Thyroid gland (tissue), 4 donors: ENCODE measurements around the gene GK. TPM values are rescaled to one million over a fixed set of nuclear protein-coding genes. Genes with fewer than 3 reads are reported as not detected.

Experiments used
- DNase-seq, 2 donors: peaks; one replicate each; pipeline ENCODE4 v3.0.0-alpha.2; 2019
- H3K27ac ChIP-seq, 3 donors: fragments of 200-600 bp; sonication (generic); 1 replicate in 2 of 3; 2 replicates in 1 of 3; pipeline ENCODE4 v1.5.1; 2016 to 2019; ENCODE audit warnings: mild to moderate bottlenecking in 1 of 3, moderate library complexity in 1 of 3
- H3K27me3 ChIP-seq: fragments of 200-600 bp; sonication (generic); one replicate; pipeline ENCODE4 v1.5.1; 2019
- H3K36me3 ChIP-seq, 2 donors: fragments of 200-600 bp; sonication (generic); one replicate each; pipeline ENCODE4 v1.5.1; 2016 to 2019
- H3K4me1 ChIP-seq, 2 donors: fragments of 200-600 bp; sonication (generic); one replicate each; pipeline ENCODE4 v1.5.1; 2017 to 2019
- H3K4me3 ChIP-seq, 3 donors: fragments of 200-600 bp; sonication (generic); replicated peaks in 1 of 3; 1 replicate in 2 of 3; 2 replicates in 1 of 3; pipeline ENCODE4 v1.5.1; 2016; ENCODE audit warnings: mild to moderate bottlenecking in 1 of 3
- H3K9me3 ChIP-seq: fragments of 200-600 bp; sonication (generic); one replicate; pipeline ENCODE4 v1.5.1; 2017
- POLR2A ChIP-seq, 2 donors: fragments of 450-650 bp; IDR thresholded peaks; one replicate each; pipeline ENCODE4 v1.6.1; 2017; ENCODE audit warnings: antibody characterized with exemption in 2 of 2, mild to moderate bottlenecking in 2 of 2, moderate library complexity in 1 of 2
- WGBS, 2 donors: methylation state at CpG; one replicate each; pipeline ENCODE4 v1.1.5; 2017; 5-methylcytosine and 5-hydroxymethylcytosine counted together
- intact Hi-C: fragments of 100-400 bp; cut with DNase I; formaldehyde crosslinking; loops from one replicate; pipeline ENCODE4 v1.15.1; 2023
- total RNA-seq, 4 donors: library from RNA; depleted of rRNA; stranded (reverse); fragments of >200 nt; gene quantifications; one replicate each; pipeline ENCODE4 v1.2.3, GENCODE V29; 2016
- TF ChIP-seq, protein P1 (sequence below), 6 experiments: fragments of 200-600 bp in 3 of 6; fragments of 450-650 bp in 3 of 6; sonication (generic) in 3 of 6; IDR thresholded peaks; one replicate each; pipeline ENCODE4 v1.5.1; 2016 to 2019; ENCODE audit warnings: antibody characterized with exemption in 6 of 6, mild to moderate bottlenecking in 2 of 6, inconsistent platforms in 1 of 6, moderate library complexity in 1 of 6

The GK gene
- 10 to 100 TPM in 1 of 4 donors, 1 to 10 TPM in 3; 4.8 to 10.7 (median 9.3) TPM for total RNA-seq

DNA sequence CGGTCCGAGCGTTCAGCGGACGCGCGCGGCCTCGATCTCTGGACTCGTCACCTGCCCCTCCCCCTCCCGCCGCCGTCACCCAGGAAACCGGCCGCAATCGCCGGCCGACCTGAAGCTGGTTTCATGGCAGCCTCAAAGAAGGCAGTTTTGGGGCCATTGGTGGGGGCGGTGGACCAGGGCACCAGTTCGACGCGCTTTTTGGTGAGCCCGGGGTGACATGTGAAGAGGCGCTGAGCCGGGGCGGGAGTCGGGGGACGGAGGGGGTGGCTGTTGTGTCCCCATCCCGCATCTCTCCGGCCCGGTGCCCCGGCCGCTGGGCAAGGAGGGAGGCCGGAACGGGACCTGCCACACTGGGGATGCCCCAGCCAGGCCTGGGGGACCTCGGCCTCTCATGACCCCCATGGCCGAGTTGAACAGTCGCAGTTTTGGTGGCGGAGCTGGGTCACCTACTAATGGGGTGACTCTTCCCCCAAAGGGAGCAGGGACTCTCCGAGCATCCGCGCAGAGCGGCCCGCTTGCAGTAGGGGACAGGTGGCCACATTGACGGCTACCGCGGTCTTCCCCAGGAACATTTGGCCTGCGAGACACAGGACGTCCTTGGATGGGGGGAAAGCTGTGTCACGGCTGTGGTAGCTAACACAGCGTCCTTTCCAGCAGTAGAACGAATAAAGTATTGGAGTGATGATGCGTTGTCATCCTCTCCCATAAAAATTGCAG is at the start of gene GK:
Gene GK (plus strand): TSS at position 9 of the 717 bp plus-strand sequence. CDS start 115 bp downstream, at position 124.
- Histone ChIP-seq H3K27me3 (no peaks in the 10 kb centered on the region), H3K27ac (peak within 1 kb of the TSS in 2 of 3 donors; percentile 8 to 12), H3K36me3 (no peaks in the 10 kb centered on the region), H3K4me3 (peak within 1 kb of the TSS in 2 of 3 donors; percentile 42 to 45), H3K4me1 (no peaks in the 10 kb centered on the region), H3K9me3 (no peaks in the 10 kb centered on the region)
- DNase-seq = peak; percentile 10 to 18
- 4 to 6% methylated on average over 4 to 15 of the region's 53 CpGs for WGBS, 2 donors
- peak in 1 of 2 donors; percentile 45 for TF ChIP-seq POLR2A (IDR thresholded peaks at IDR 0.05)
- TF ChIP-seq, protein P1, sequence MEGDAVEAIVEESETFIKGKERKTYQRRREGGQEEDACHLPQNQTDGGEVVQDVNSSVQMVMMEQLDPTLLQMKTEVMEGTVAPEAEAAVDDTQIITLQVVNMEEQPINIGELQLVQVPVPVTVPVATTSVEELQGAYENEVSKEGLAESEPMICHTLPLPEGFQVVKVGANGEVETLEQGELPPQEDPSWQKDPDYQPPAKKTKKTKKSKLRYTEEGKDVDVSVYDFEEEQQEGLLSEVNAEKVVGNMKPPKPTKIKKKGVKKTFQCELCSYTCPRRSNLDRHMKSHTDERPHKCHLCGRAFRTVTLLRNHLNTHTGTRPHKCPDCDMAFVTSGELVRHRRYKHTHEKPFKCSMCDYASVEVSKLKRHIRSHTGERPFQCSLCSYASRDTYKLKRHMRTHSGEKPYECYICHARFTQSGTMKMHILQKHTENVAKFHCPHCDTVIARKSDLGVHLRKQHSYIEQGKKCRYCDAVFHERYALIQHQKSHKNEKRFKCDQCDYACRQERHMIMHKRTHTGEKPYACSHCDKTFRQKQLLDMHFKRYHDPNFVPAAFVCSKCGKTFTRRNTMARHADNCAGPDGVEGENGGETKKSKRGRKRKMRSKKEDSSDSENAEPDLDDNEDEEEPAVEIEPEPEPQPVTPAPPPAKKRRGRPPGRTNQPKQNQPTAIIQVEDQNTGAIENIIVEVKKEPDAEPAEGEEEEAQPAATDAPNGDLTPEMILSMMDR (IDR thresholded peaks at IDR 0.05) = no peak
- intact Hi-C loops = no loop called here

DNA sequence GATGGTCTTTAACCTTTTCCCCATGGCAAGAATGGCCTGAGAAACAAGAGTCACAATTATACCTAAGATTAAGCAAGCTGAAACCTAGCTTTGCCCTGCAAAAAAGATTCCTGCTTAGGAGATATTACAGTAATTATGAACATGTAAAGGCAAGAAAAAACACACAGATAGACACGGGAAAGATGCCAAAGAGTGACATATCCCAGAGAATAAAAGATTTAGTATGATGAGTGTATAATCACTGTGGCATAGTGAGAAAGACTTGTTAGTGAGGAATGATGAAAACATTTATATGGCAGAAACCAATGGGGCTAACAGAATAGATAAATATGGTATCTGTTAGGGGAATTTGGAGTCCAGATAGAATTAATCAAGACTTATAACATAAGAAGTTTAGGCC is 46.1 kb upstream of the GK start:
- Histone ChIP-seq H3K4me3 (no peak overlapping the region), H3K27me3 (no peaks in the 10 kb centered on the region), H3K9me3 (no peaks in the 10 kb centered on the region), H3K36me3 (no peaks in the 10 kb centered on the region), H3K4me1 (no peaks in the 10 kb centered on the region), H3K27ac (no peak overlapping the region)
- no peak for DNase-seq
- TF ChIP-seq POLR2A (IDR thresholded peaks at IDR 0.05) = no peak
- TF ChIP-seq, protein P1 (IDR thresholded peaks at IDR 0.05) = no peak
- WGBS, 2 donors = 68 to 70% methylated on average over 1 of the region's 1 CpG
- intact Hi-C loops = no loop called here

DNA sequence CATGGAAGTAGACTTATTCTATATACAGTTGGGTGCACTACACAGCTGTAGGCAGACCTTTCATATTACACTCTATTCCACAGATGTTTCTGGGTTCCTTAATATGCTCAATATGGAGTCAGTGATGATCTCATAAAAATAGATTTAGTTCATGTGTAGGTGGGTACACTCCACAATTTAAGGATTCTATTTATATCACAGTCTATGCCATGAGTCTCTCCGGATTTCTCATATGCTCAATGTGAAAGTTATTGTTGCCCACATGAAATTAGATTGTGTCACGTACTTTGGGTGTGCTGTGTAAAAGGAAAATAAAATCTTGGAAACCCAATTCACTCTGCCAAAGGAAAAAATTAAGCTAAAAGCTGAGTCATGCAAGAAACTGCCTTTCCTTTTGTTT is 43.2 kb upstream of the GK start:
- intact Hi-C loops = no loop called here
- DNase-seq = no peak
- no peaks in the 10 kb centered on the region for H3K4me1 ChIP-seq
- TF ChIP-seq POLR2A (IDR thresholded peaks at IDR 0.05) = no peak
- TF ChIP-seq, protein P1 (IDR thresholded peaks at IDR 0.05) = no peak
- H3K27ac ChIP-seq = no peak overlapping the region
- 54 to 86% methylated on average over 2 of the region's 2 CpGs for WGBS, 2 donors
- H3K27me3 ChIP-seq = no peaks in the 10 kb centered on the region
- H3K9me3 ChIP-seq = no peaks in the 10 kb centered on the region
- no peaks in the 10 kb centered on the region for H3K36me3 ChIP-seq
- H3K4me3 ChIP-seq = no peak overlapping the region

DNA sequence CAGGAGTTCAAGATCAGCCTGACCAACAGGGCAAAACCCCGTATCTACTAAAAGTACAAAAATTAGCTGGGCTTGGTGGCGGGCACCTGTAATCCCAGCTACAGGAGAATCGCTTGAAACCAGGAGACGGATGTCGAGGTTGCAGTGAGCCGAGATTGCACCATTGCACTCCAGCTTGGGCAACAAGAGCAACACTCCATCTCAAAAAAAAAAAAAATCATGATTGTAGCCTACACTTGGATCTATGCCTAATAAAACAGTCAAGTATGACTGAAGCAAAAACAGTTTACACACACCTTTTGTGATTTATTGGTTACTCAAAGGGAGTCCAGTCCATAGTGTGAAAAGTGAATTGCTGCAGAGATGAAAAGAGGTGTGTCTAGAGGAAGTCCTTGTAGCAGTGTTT is 41.0 kb upstream of the GK start:
- Histone ChIP-seq H3K4me3 (no peak overlapping the region), H3K27me3 (no peaks in the 10 kb centered on the region), H3K9me3 (no peaks in the 10 kb centered on the region), H3K4me1 (no peaks in the 10 kb centered on the region), H3K36me3 (no peaks in the 10 kb centered on the region), H3K27ac (no peak overlapping the region)
- no peak for DNase-seq
- intact Hi-C loops = no loop called here
- TF ChIP-seq, protein P1 (IDR thresholded peaks at IDR 0.05) = no peak
- WGBS, 2 donors = 83 to 91% methylated on average over 6 of the region's 6 CpGs

DNA sequence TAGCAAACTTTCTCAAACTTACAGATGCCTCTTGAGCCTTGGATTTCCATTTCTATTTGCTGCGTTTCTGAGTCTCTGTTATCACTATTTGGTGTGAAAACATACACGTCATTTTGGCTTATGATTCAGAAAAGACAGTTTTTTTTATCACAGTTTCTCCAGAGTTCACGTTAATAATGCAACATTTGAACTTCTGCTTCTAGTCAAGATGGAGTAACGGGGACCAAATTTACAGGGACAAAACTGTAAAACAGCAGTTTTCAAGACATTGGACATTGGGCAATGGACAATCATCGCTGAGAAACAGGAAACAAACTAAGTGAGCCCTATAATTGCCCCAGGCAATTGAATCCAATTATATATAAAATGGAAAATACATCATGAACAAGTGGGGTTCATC is 39.5 kb upstream of the GK start:
- no peak for TF ChIP-seq POLR2A (IDR thresholded peaks at IDR 0.05)
- TF ChIP-seq, protein P1 (IDR thresholded peaks at IDR 0.05) = no peak
- no peak overlapping the region for H3K4me3 ChIP-seq
- H3K4me1 ChIP-seq = no peaks in the 10 kb centered on the region
- H3K36me3 ChIP-seq = no peaks in the 10 kb centered on the region
- H3K27me3 ChIP-seq = no peaks in the 10 kb centered on the region
- intact Hi-C loops = no loop called here
- DNase-seq = no peak
- WGBS, 2 donors = 78 to 81% methylated on average over 5 of the region's 5 CpGs
- H3K9me3 ChIP-seq = no peaks in the 10 kb centered on the region
- no peak overlapping the region for H3K27ac ChIP-seq
